Measurements from ENCODE around the gene NMD3. TPM values are rescaled to one million over a fixed set of nuclear protein-coding genes. Genes with fewer than 3 reads are reported as not detected.
A peak's percentile ranks its signal among the peaks of the same experiment; 100 is the strongest.
"Not testable (repeated sequence)": the region's sequence is repeated elsewhere in the genome, so short reads cannot be mapped to it uniquely, and the experiment has no call there.

The NMD3 gene
- 74.7 TPM for total RNA-seq

GRCh38 chr3:161220850-161221753 lies at the start of gene NMD3:
TSS of gene NMD3 (plus strand) at chr3:161221311. CDS start at chr3:161222014, 703 bp downstream.
- peak; percentile 96 for DNase-seq

GRCh38 chr3:161171639-161172552 lies 49.2 kb upstream of the NMD3 start:
- DNase-seq: no peak

- no peak for DNase-seq
These were observed 45.6 kb upstream of the NMD3 start for GRCh38 chr3:161175506-161175905.

GRCh38 chr3:161177991-161178390 lies 43.1 kb upstream of the NMD3 start:
- DNase-seq: no peak

- not testable (repeated sequence) for DNase-seq
These were observed 39.7 kb upstream of the NMD3 start for GRCh38 chr3:161181371-161181770.

- DNase-seq: no peak
These were observed 34.1 kb upstream of the NMD3 start for GRCh38 chr3:161187046-161187445.

- no peak for DNase-seq
These were observed 23.0 kb upstream of the NMD3 start for GRCh38 chr3:161197855-161198850.

GRCh38 chr3:161199926-161200325 lies 21.2 kb upstream of the NMD3 start:
- DNase-seq: no peak

GRCh38 chr3:161203485-161204098 lies 17.5 kb upstream of the NMD3 start:
- DNase-seq: no peak

GRCh38 chr3:161208931-161209330 lies 12.2 kb upstream of the NMD3 start:
- no peak for DNase-seq

- DNase-seq: no peak
These were observed 8.8 kb upstream of the NMD3 start for GRCh38 chr3:161212171-161212771.

GRCh38 chr3:161212906-161213305 lies 8.2 kb upstream of the NMD3 start:
- DNase-seq: no peak

GRCh38 chr3:161213644-161214043 lies 7.5 kb upstream of the NMD3 start:
- DNase-seq: no peak

GRCh38 chr3:161215185-161215584 lies 5.9 kb upstream of the NMD3 start:
- DNase-seq: no peak

- DNase-seq: no peak
These were observed 3.6 kb upstream of the NMD3 start for GRCh38 chr3:161217496-161217895.

- DNase-seq: no peak
These were observed 1.6 kb upstream of the NMD3 start for GRCh38 chr3:161219495-161219894.

GRCh38 chr3:161221806-161222600 lies 892 bp downstream of the NMD3 start:
- DNase-seq: peak; percentile 48

GRCh38 chr3:161222662-161223061 lies 1.6 kb downstream of the NMD3 start:
- no peak for DNase-seq

- DNase-seq: no peak
These were observed 3.7 kb downstream of the NMD3 start for GRCh38 chr3:161224786-161225185.

GRCh38 chr3:161230621-161231171 lies 9.6 kb downstream of the NMD3 start:
- no peak for DNase-seq
